Rectal smooth muscle tissue (tissue), 1 donor: ENCODE results near the gene DDA1.
A peak's percentile ranks its signal among the peaks of the same experiment; 100 is the strongest.
"Not testable (repeated sequence)": the region's sequence is repeated elsewhere in the genome, so short reads cannot be mapped to it uniquely, and the experiment has no call there.

ENCODE experiments used
- H3K27ac ChIP-seq: one replicate; pipeline ENCODE4 v1.7.0; 2013; ENCODE audit warnings: low read depth, low read length, inconsistent platforms
- H3K27me3 ChIP-seq: one replicate; pipeline ENCODE4 v1.7.0; 2013; ENCODE audit warnings: low read length; ENCODE audit not compliant: control insufficient read depth, insufficient read depth
- H3K36me3 ChIP-seq: one replicate; pipeline ENCODE4 v1.7.0; 2013; ENCODE audit warnings: low read length; ENCODE audit not compliant: control insufficient read depth, insufficient read depth
- H3K4me1 ChIP-seq: one replicate; pipeline ENCODE4 v1.7.0; 2013; ENCODE audit warnings: low read length; ENCODE audit not compliant: control insufficient read depth, insufficient read depth
- H3K4me3 ChIP-seq: one replicate; pipeline ENCODE4 v1.7.0; 2013; ENCODE audit warnings: low read length
- H3K9ac ChIP-seq: one replicate; pipeline ENCODE4 v1.7.0; 2013; ENCODE audit warnings: low read length

Gene DDA1

DNA sequence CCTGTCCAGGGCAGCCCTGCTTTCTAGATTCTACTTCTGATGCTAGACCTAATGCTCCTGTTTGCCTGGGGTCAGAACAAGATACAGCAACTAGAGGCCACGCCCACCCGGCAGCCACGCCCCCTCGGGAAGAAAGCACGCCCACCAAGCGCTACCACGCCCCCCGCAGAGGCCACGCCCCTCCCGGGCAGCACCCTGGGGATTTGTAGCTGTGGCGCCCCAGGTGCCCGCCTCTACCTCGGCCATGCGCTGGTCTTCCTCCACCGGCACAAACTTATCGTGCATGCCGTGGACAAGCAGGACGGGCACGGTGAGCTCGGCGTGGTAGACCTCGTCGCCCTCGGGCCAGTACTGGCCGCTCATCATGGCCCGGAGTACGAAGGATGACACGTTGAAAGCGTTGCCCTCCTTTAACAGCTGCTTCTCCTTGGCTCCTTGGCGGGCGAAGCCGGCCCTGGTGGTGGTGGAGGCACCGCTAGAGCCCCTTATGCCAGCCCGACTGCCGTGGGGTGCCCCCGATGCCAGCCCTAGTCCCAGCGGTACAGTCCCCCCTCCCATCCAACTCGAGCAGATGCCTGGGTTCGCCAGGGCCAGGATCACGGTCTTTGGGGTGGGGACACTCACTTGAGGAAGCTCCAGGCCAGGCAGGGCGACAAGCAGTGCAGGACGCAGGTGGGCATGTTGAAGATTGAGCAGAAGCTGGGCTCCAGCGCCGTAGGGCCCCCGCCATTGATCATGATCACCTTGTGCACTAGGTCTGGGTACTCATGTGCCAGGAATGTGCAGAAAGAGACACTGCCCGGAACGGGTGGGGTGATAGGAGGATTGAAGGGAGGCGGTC lies 15.1 kb upstream of the DDA1 start:
- no peaks in the 10 kb centered on the region for H3K4me1 ChIP-seq
- no peaks in the 10 kb centered on the region for H3K27me3 ChIP-seq
- H3K36me3 ChIP-seq = no peaks in the 10 kb centered on the region
- H3K9ac ChIP-seq = no peak overlapping the region
- no peak overlapping the region for H3K27ac ChIP-seq
- no peak overlapping the region for H3K4me3 ChIP-seq

DNA sequence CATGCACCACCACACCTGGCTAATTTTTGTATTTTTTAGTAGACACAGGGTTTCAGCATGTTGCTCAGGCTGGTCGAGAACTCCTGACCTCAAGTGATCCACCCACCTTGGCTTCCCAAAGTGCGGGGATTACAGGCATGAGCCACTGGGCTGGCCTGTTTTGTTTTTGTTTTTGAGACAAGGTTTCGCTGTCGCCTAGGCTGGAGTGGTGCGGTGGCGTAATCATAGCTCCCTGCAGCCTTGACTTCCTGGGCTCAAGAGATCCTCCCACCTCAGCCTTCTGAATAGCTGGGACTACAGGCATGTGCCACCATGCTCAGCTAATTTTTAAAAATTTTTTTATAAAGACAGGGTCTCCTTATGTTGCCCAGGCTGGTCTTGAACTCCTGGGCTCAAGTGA lies 13.8 kb upstream of the DDA1 start:
- not testable (repeated sequence) for H3K36me3 ChIP-seq, H3K4me1 ChIP-seq, H3K27me3 ChIP-seq, H3K9ac ChIP-seq, H3K4me3 ChIP-seq, H3K27ac ChIP-seq

- Histone ChIP-seq H3K27ac (no peak overlapping the region), H3K4me1 (no peaks in the 10 kb centered on the region), H3K4me3 (no peak overlapping the region), H3K27me3 (no peaks in the 10 kb centered on the region), H3K36me3 (no peaks in the 10 kb centered on the region), H3K9ac (no peak overlapping the region)
Measured at GRCh38 chr19:17296273-17296672, 13.1 kb upstream of the DDA1 start.

DNA sequence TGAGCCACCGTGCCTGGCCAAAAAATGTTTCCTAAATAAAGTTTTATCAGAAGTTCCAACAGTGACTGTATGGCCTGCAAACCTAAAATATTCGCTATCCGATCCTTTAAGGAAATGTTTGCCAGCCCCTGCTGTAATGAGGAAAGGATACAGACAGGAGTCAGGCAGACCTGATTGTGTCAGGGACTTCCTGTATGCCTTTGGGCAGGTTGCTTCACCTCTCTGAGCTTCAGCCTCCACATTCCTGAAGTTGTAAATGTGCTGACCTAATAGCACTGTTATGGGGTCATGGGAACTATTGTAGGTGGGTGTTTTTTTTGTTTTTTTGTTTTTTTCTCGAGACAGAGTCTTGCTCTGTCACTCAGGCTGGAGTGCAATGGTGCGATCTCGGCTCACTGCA lies 12.4 kb upstream of the DDA1 start:
- Histone ChIP-seq H3K9ac (no peak overlapping the region), H3K4me3 (no peak overlapping the region), H3K36me3 (no peaks in the 10 kb centered on the region), H3K27ac (no peak overlapping the region), H3K4me1 (no peaks in the 10 kb centered on the region), H3K27me3 (no peaks in the 10 kb centered on the region)

DNA sequence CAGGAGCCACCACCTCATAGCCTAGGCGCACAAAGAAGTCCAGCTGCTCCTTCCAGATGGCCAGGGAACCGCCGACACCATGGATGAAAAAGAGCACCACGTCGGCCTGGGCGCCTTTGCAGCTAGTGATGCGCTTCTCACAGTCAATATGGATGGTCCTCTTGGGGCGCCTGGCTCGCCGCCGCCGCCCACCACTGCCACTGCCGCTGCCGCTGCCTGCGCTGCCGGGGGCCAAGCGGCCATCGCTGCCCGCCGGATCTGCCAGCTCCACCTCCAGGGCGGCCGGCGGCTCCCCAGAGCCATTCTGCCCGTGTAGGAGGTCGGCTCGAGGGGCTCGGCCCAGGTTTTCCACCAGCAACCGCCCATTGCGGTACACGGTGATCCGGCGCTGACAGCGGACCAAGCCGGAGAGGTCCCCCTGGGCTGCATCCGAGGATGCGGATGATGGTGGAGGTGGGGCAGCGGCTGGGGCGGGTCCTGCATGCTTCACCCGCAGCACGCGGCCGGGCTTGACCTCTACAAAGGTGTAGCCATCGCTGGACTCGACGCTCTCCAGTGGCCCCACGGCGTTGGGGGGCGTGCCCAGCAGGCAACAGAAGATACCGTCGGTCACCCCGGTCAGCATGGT lies 8.3 kb upstream of the DDA1 start:
- Histone ChIP-seq H3K9ac (no peak overlapping the region), H3K4me1 (peaks cover 12% of the 10 kb centered on the region), H3K27me3 (no peaks in the 10 kb centered on the region), H3K27ac (no peak overlapping the region), H3K4me3 (no peak overlapping the region), H3K36me3 (no peaks in the 10 kb centered on the region)

DNA sequence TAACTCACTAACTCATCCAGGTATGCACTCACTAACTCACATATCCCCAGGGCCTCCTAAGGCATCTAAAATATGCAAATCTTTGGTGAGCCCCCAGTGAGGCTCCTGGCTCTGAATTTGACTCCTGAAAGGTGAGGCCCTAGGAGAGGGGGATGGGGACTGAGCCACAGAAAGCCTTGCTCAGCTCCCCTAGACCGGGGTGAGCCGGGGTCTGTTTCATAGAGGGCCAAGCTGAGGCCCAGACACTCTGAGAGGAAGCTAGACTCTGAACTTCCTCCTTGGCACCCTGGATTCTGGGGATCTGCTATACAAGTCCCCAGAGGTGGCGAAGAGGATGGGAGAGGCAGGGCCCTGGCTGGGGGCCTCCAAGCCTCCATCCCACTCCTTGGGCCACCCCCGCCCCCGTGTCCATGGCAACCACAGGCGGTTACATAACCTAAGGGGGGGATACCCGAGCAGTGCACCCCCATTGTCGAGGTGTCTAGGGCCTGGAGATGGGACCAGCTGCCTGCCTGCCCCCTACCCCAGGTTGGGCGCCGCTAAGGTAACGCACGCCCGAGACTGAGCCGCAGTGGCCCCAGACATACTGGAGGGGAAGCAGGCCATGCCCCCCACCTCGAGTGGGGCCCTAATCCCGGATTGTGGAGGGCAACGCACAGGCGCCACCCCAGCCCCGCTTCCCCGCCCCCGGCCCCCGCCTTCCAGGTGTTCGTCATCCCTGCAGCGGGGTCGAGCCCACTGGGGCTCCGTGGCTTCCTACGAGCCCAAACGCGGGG lies 6.8 kb upstream of the DDA1 start:
- no peaks in the 10 kb centered on the region for H3K36me3 ChIP-seq
- peak overlapping the region; percentile 79 for H3K4me3 ChIP-seq
- peak overlapping the region; percentile 65 for H3K27ac ChIP-seq
- H3K9ac ChIP-seq = peak overlapping the region; percentile 34
- no peaks in the 10 kb centered on the region for H3K27me3 ChIP-seq
- H3K4me1 ChIP-seq = peaks cover 16% of the 10 kb centered on the region

- Histone ChIP-seq H3K4me1 (peaks cover 16% of the 10 kb centered on the region), H3K27me3 (no peaks in the 10 kb centered on the region), H3K27ac (peak within 1 kb of the TSS; percentile 92), H3K9ac (peak within 1 kb of the TSS; percentile 34), H3K4me3 (peak within 1 kb of the TSS; percentile 79), H3K36me3 (no peaks in the 10 kb centered on the region)
Measured at GRCh38 chr19:17303167-17303939, 6.0 kb upstream of the DDA1 start, which contains the start of gene ABHD8. ABHD8 (minus strand) TSS chr19:17303425; CDS start chr19:17301616, 1,809 bp downstream.

GRCh38 chr19:17303940-17304267 lies 5.5 kb upstream of the DDA1 start:
- no peaks in the 10 kb centered on the region for H3K27me3 ChIP-seq
- H3K9ac ChIP-seq = no peak overlapping the region
- H3K4me1 ChIP-seq = peaks cover 16% of the 10 kb centered on the region
- peak overlapping the region; percentile 92 for H3K27ac ChIP-seq
- peak overlapping the region; percentile 79 for H3K4me3 ChIP-seq
- H3K36me3 ChIP-seq = no peaks in the 10 kb centered on the region

GRCh38 chr19:17304386-17305215 lies 4.8 kb upstream of the DDA1 start:
- Histone ChIP-seq H3K27ac (peak overlapping the region; percentile 92), H3K36me3 (no peaks in the 10 kb centered on the region), H3K9ac (no peak overlapping the region), H3K27me3 (no peaks in the 10 kb centered on the region), H3K4me1 (peaks cover 16% of the 10 kb centered on the region), H3K4me3 (peak overlapping the region; percentile 93)

- Histone ChIP-seq H3K9ac (no peak overlapping the region), H3K4me1 (peaks cover 18% of the 10 kb centered on the region)
Measured at GRCh38 chr19:17305216-17305516, 4.2 kb upstream of the DDA1 start.

GRCh38 chr19:17305517-17306284 lies 3.7 kb upstream of the DDA1 start, which contains the start of gene MRPL34:
MRPL34 (plus strand) TSS chr19:17305872; CDS start chr19:17305893, 21 bp downstream.
- Histone ChIP-seq H3K4me3 (peak within 1 kb of the TSS; percentile 93), H3K27me3 (no peaks in the 10 kb centered on the region), H3K27ac (peak within 1 kb of the TSS; percentile 92), H3K36me3 (no peaks in the 10 kb centered on the region), H3K9ac (peak within 1 kb of the TSS; percentile 71), H3K4me1 (peaks cover 22% of the 10 kb centered on the region)

More at GRCh38 chr19:17305216-17305516, 4.2 kb upstream of the DDA1 start:
- Histone ChIP-seq H3K4me3 (peak overlapping the region; percentile 93), H3K27me3 (no peaks in the 10 kb centered on the region), H3K36me3 (no peaks in the 10 kb centered on the region), H3K27ac (peak overlapping the region; percentile 92)
